ENCODE measurements around the gene ZER1.

DNA sequence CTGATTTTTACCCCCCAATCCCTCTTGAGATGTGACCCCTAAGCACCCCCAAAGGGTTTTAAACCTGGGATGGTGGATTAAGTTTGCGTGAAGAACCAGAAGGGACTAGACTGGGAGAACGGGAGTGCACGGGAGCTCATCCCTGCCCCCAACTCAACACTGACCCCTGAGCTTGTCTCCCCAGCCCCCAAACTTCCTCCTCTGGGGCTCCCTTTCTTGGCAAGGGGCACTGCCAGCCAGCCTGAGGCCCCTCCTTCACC, 87.7 kb downstream of the ZER1 start:
- TF ChIP-seq TAF1 (IDR thresholded peaks at IDR 0.05; ENCODE audit: low read depth) = no peak
- TF ChIP-seq, protein P1, sequence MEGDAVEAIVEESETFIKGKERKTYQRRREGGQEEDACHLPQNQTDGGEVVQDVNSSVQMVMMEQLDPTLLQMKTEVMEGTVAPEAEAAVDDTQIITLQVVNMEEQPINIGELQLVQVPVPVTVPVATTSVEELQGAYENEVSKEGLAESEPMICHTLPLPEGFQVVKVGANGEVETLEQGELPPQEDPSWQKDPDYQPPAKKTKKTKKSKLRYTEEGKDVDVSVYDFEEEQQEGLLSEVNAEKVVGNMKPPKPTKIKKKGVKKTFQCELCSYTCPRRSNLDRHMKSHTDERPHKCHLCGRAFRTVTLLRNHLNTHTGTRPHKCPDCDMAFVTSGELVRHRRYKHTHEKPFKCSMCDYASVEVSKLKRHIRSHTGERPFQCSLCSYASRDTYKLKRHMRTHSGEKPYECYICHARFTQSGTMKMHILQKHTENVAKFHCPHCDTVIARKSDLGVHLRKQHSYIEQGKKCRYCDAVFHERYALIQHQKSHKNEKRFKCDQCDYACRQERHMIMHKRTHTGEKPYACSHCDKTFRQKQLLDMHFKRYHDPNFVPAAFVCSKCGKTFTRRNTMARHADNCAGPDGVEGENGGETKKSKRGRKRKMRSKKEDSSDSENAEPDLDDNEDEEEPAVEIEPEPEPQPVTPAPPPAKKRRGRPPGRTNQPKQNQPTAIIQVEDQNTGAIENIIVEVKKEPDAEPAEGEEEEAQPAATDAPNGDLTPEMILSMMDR (IDR thresholded peaks at IDR 0.05; ENCODE audit: poor library complexity, severe bottlenecking) = no peak
- TF ChIP-seq RAD21 (conservative IDR thresholded peaks at IDR 0.05) = no peak
- no peak for TF ChIP-seq EZH2 (IDR thresholded peaks at IDR 0.05; ENCODE audit: borderline replicate concordance, insufficient read depth, low read length, poor library complexity, severe bottlenecking)
- TF ChIP-seq, protein P2, sequence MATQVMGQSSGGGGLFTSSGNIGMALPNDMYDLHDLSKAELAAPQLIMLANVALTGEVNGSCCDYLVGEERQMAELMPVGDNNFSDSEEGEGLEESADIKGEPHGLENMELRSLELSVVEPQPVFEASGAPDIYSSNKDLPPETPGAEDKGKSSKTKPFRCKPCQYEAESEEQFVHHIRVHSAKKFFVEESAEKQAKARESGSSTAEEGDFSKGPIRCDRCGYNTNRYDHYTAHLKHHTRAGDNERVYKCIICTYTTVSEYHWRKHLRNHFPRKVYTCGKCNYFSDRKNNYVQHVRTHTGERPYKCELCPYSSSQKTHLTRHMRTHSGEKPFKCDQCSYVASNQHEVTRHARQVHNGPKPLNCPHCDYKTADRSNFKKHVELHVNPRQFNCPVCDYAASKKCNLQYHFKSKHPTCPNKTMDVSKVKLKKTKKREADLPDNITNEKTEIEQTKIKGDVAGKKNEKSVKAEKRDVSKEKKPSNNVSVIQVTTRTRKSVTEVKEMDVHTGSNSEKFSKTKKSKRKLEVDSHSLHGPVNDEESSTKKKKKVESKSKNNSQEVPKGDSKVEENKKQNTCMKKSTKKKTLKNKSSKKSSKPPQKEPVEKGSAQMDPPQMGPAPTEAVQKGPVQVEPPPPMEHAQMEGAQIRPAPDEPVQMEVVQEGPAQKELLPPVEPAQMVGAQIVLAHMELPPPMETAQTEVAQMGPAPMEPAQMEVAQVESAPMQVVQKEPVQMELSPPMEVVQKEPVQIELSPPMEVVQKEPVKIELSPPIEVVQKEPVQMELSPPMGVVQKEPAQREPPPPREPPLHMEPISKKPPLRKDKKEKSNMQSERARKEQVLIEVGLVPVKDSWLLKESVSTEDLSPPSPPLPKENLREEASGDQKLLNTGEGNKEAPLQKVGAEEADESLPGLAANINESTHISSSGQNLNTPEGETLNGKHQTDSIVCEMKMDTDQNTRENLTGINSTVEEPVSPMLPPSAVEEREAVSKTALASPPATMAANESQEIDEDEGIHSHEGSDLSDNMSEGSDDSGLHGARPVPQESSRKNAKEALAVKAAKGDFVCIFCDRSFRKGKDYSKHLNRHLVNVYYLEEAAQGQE (IDR thresholded peaks at IDR 0.05; ENCODE audit: borderline replicate concordance) = no peak

Data from neural cell (in vitro differentiated cells).